ENCODE results near the gene FIS1.
A peak's percentile ranks its signal among the peaks of the same experiment; 100 is the strongest.

FIS1 gene

GRCh38 chr7:101222275-101222830, 22.5 kb downstream of the FIS1 start:
- DNase-seq (ENCODE audit: extremely low read depth, low read depth), result no peak
- no peak for TF ChIP-seq CTCF (IDR thresholded peaks at IDR 0.05; ENCODE audit: low read depth, low read length)

GRCh38 chr7:101220295-101220694, 24.6 kb downstream of the FIS1 start:
- no peak for DNase-seq (ENCODE audit: extremely low read depth, low read depth)
- no peak for TF ChIP-seq CTCF (IDR thresholded peaks at IDR 0.05; ENCODE audit: low read depth, low read length)

- TF ChIP-seq CTCF (IDR thresholded peaks at IDR 0.05; ENCODE audit: low read depth, low read length), result no peak
- no peak for DNase-seq (ENCODE audit: extremely low read depth, low read depth)
These were observed 26.4 kb downstream of the FIS1 start for GRCh38 chr7:101218236-101219125.

- no peak; the same call in 1 of the 2 replicates for TF ChIP-seq CTCF (IDR thresholded peaks at IDR 0.05; ENCODE audit: low read depth, low read length)
- peak; percentile 96 for DNase-seq (ENCODE audit: extremely low read depth, low read depth)
These were observed 27.3 kb downstream of the FIS1 start, which contains the start of the genes PLOD3 and ZNHIT1 for GRCh38 chr7:101217388-101218235. PLOD3 (minus strand) TSS chr7:101217581; CDS start chr7:101217274, 307 bp downstream. ZNHIT1 (plus strand) TSS chr7:101218165; CDS start chr7:101218196, 31 bp downstream.

GRCh38 chr7:101216860-101217387, 28.0 kb downstream of the FIS1 start:
- DNase-seq (ENCODE audit: extremely low read depth, low read depth), result no peak
- TF ChIP-seq CTCF (IDR thresholded peaks at IDR 0.05; ENCODE audit: low read depth, low read length), result no peak

GRCh38 chr7:101216001-101216859, 28.7 kb downstream of the FIS1 start:
- no peak for TF ChIP-seq CTCF (IDR thresholded peaks at IDR 0.05; ENCODE audit: low read depth, low read length)
- no peak for DNase-seq (ENCODE audit: extremely low read depth, low read depth)
